AG09309 (cell line): ENCODE results near the gene RGP1.

Source experiments
- DNase-seq: peaks from one replicate; pipeline ENCODE4 v3.0.0-alpha.2; 2010; ENCODE audit warnings: low read depth
- H3K4me3 ChIP-seq: 2 replicates; pipeline ENCODE4 v1.5.1; 2011; ENCODE audit warnings: mild to moderate bottlenecking, low read depth, low read length, moderate library complexity; ENCODE audit not compliant: control insufficient read depth
- CTCF ChIP-seq: IDR thresholded peaks from 2 replicates; pipeline ENCODE4 v1.5.1; 2011; ENCODE audit warnings: mild to moderate bottlenecking, low read depth, low read length, inconsistent platforms; ENCODE audit not compliant: insufficient read depth, control insufficient read depth; ENCODE audit errors: missing control alignments

The RGP1 gene

GRCh38 chr9:35774907-35775635 lies 26.0 kb downstream of the RGP1 start:
- DNase-seq: no peak
- no peak for TF ChIP-seq CTCF
- H3K4me3 ChIP-seq: no peak overlapping the region

- DNase-seq: no peak
- TF ChIP-seq CTCF: no peak
- H3K4me3 ChIP-seq: no peak overlapping the region
Observed at GRCh38 chr9:35776018-35776417, 26.9 kb downstream of the RGP1 start.

GRCh38 chr9:35778496-35778895 lies 29.4 kb downstream of the RGP1 start:
- no peak for TF ChIP-seq CTCF
- no peak for DNase-seq
- H3K4me3 ChIP-seq: no peak overlapping the region

DNA sequence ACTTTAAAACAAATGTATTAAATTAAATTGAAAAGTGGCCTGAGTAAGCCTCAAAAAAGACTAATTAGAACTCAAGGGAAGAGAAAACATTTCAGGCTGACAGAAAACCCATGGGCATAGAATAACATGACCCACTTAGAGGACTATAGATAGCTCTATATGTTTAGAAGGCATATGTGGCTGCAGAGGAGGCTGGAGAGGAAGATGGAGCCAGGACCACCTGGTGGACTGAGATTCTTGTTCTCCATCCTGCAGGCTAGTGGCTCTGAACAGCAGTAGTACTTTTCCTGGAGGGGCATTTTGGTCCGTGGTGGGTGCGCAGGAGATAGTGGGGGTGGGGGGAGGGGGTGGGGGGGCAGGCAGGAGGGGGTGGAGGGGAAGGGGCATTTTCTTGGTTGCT lies 32.0 kb downstream of the RGP1 start:
- no peak for TF ChIP-seq CTCF
- DNase-seq: no peak
- no peak overlapping the region for H3K4me3 ChIP-seq

DNA sequence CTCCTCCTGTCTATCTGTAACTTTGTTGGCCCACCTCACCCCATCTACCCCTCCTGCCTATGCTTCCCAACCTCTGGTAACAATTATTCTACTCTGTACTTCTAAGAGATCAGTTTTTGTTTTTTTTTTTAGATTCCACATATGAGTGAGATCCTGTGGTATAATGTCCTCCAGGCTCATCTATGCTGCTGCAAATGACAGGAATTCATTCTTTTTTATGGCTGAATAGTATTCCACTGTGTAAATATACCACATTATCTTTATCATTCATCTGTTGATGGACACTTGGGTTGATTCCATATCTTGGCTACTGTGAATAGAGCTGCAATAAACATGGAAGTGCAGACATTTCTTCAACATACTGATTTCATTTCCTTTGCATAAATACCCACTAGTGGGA lies 34.3 kb downstream of the RGP1 start:
- H3K4me3 ChIP-seq: no peak overlapping the region
- DNase-seq: no peak
- no peak for TF ChIP-seq CTCF

DNA sequence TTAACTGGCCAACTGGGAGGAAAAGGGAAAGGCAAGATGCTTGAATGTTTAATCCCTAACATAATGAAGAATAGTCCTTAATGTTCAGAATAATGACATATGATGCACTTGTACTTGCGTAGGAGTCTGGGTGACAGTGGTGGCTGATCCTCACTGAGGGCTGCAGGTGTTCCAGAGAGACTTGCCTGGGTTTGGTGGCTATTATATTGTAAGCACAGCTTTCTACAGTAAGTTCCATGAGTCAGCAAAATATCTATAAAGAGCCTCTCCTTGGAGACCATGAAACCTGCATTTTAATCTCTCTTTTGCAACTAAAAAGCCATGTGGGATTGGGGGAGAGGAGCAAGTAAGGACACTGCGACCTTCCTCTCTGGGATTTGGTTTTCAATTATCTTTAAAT lies 40.5 kb downstream of the RGP1 start:
- TF ChIP-seq CTCF: no peak
- no peak for DNase-seq
- no peak overlapping the region for H3K4me3 ChIP-seq

DNA sequence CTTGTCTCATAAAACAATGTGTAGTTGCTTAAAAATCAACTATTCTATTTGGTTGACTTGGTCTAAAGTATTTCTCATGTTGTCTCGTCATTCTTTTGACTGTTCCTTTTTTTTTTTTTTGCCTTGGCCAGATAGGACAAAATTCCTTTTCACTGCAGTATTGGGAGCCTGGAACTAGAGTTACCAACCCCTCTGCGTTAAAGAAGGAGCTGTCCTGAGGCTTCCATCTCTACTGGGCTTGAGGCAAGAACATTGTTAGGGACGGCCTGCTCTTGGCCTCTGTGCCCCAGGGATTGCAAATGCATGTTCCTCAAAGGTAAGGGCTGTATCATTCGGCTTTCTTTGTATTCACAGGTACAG lies 40.9 kb downstream of the RGP1 start:
- no peak overlapping the region for H3K4me3 ChIP-seq
- no peak for DNase-seq
- no peak for TF ChIP-seq CTCF
